Liver (tissue), 3 donors: ENCODE data around the gene AOAH.

Source experiments
- ATF3 ChIP-seq: IDR thresholded peaks from 2 replicates; pipeline ENCODE4 v1.6.1; 2016; ENCODE audit warnings: antibody characterized with exemption
- CTCF ChIP-seq: fragments of 150-350 bp; IDR thresholded peaks from 2 replicates; pipeline ENCODE4 v1.5.1; 2017; ENCODE audit warnings: improper control_type of control experiment, low read depth, low read length; ENCODE audit not compliant: missing input control
- JUND ChIP-seq, 2 donors: IDR thresholded peaks; 2 replicates each; pipeline ENCODE4 v1.6.1; 2016; ENCODE audit warnings: antibody characterized with exemption in 2 of 2
- RAD21 ChIP-seq, 2 donors: IDR thresholded peaks; 2 replicates each; pipeline ENCODE4 v1.6.1; 2016; ENCODE audit warnings: antibody characterized with exemption in 2 of 2, mild to moderate bottlenecking in 2 of 2
- REST ChIP-seq: IDR thresholded peaks from 2 replicates; pipeline ENCODE4 v1.6.1; 2016; ENCODE audit warnings: antibody characterized with exemption, mild to moderate bottlenecking
- RXRA ChIP-seq, 2 donors: IDR thresholded peaks; 2 replicates each; pipeline ENCODE4 v1.6.1; 2017 to 2018; ENCODE audit warnings: antibody characterized with exemption in 2 of 2, mild to moderate bottlenecking in 1 of 2
- SP1 ChIP-seq: IDR thresholded peaks from 2 replicates; pipeline ENCODE4 v1.6.1; 2018; ENCODE audit warnings: antibody characterized with exemption, mild to moderate bottlenecking
- YY1 ChIP-seq: IDR thresholded peaks from 2 replicates; pipeline ENCODE4 v1.6.1; 2016; ENCODE audit warnings: antibody characterized with exemption, mild to moderate bottlenecking
- ZBTB33 ChIP-seq: IDR thresholded peaks from 2 replicates; pipeline ENCODE4 v1.6.1; 2016; ENCODE audit warnings: antibody characterized with exemption
- TF ChIP-seq, protein P1 (sequence below): IDR thresholded peaks from 2 replicates; pipeline ENCODE4 v1.6.1; 2016; ENCODE audit warnings: antibody characterized with exemption
- donor health status: healthy.
- donor health status: healthy.

DNA sequence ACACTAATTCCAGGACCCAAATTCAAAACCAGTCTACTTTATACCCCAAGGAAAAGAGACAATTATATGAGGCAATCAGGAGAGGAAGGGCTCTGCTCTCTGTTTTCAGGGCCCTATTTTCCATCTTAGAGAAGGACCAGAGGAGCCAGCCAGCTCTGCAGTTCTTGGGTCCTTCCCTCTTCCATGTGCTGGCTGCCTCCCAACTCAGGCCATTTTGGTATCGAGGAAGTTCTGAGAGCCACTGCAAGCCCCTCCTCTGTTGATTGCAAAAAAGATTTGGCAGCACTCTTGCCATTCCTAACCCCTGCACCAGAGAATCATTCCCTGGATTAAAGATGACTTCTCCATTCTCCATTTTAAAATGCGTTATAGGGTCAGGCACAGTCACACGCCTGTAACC lies 151.2 kb downstream of the AOAH start:
- no peak for TF ChIP-seq YY1
- no peak for TF ChIP-seq CTCF
- TF ChIP-seq REST, result no peak
- TF ChIP-seq ATF3, result no peak
- no peak for TF ChIP-seq SP1
- TF ChIP-seq RAD21 (IDR thresholded peaks at IDR 0.05), result no peak
- no peak for TF ChIP-seq RXRA (IDR thresholded peaks at IDR 0.05)
- no peak for TF ChIP-seq ZBTB33
- TF ChIP-seq, protein P1, sequence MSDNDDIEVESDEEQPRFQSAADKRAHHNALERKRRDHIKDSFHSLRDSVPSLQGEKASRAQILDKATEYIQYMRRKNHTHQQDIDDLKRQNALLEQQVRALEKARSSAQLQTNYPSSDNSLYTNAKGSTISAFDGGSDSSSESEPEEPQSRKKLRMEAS, result no peak
- no peak for TF ChIP-seq JUND (IDR thresholded peaks at IDR 0.05)
